Neural progenitor cell (in vitro differentiated cells): ENCODE results near the gene GH1.

Experiments used
- EZH2phosphoT487 ChIP-seq: fragments of 200-600 bp; sonication (generic); IDR thresholded peaks from 2 replicates; pipeline ENCODE4 v1.6.1; 2017; ENCODE audit warnings: antibody characterized with exemption
- TF ChIP-seq, protein P1 (sequence below): fragments of 200-600 bp; sonication (generic); IDR thresholded peaks from 2 replicates; pipeline ENCODE4 v1.5.1; 2017; ENCODE audit warnings: antibody characterized with exemption, mild to moderate bottlenecking

GRCh38 chr17:63930951-63931575, 12.4 kb upstream of the GH1 start:
- TF ChIP-seq, protein P1, sequence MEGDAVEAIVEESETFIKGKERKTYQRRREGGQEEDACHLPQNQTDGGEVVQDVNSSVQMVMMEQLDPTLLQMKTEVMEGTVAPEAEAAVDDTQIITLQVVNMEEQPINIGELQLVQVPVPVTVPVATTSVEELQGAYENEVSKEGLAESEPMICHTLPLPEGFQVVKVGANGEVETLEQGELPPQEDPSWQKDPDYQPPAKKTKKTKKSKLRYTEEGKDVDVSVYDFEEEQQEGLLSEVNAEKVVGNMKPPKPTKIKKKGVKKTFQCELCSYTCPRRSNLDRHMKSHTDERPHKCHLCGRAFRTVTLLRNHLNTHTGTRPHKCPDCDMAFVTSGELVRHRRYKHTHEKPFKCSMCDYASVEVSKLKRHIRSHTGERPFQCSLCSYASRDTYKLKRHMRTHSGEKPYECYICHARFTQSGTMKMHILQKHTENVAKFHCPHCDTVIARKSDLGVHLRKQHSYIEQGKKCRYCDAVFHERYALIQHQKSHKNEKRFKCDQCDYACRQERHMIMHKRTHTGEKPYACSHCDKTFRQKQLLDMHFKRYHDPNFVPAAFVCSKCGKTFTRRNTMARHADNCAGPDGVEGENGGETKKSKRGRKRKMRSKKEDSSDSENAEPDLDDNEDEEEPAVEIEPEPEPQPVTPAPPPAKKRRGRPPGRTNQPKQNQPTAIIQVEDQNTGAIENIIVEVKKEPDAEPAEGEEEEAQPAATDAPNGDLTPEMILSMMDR, result no peak
- TF ChIP-seq EZH2phosphoT487, result no peak
